ENCODE data around the gene SLC39A9.

DNA sequence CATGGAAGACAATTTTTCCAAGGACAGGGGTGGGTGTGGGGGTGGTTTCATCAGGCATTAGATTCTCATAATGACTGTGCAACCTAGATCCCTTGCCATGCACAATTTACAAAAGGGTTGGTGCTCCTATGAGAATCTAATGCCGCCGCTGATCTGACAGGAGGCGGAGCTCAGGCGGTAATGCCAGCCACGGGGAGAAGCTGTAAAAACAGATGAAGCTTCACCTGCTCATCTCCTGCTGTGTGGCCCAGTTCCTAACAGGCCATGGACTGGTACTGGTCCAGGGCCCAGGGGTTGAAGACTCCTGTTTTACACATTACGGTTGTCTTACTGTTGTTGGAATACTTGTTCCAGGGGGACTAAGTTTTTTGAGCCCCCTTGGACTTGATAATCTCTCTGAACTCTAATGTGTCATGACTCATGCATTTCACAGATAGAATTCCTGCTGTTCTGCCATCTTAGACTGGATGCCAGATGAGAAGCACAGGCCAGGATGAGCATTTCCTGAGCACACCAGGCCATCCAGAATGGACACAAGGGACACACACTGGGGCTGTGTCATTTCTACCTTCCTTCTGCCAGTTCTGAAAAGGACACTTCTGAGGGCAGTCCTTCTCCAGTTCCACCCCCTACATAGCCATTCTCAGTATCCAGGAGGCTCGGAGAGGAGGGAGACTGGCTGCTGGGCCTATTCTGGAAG is 91.9 kb downstream of the SLC39A9 start:
- TF ChIP-seq JUND (IDR thresholded peaks at IDR 0.05; ENCODE audit: low read depth, low read length), result no peak
- TF ChIP-seq, protein P1, sequence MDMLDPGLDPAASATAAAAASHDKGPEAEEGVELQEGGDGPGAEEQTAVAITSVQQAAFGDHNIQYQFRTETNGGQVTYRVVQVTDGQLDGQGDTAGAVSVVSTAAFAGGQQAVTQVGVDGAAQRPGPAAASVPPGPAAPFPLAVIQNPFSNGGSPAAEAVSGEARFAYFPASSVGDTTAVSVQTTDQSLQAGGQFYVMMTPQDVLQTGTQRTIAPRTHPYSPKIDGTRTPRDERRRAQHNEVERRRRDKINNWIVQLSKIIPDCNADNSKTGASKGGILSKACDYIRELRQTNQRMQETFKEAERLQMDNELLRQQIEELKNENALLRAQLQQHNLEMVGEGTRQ (IDR thresholded peaks at IDR 0.05; ENCODE audit: borderline replicate concordance, low read depth, low read length), result no peak
- no peak for TF ChIP-seq TAF1 (IDR thresholded peaks at IDR 0.05; ENCODE audit: borderline replicate concordance, low read depth, low read length)
- TF ChIP-seq, protein P2, sequence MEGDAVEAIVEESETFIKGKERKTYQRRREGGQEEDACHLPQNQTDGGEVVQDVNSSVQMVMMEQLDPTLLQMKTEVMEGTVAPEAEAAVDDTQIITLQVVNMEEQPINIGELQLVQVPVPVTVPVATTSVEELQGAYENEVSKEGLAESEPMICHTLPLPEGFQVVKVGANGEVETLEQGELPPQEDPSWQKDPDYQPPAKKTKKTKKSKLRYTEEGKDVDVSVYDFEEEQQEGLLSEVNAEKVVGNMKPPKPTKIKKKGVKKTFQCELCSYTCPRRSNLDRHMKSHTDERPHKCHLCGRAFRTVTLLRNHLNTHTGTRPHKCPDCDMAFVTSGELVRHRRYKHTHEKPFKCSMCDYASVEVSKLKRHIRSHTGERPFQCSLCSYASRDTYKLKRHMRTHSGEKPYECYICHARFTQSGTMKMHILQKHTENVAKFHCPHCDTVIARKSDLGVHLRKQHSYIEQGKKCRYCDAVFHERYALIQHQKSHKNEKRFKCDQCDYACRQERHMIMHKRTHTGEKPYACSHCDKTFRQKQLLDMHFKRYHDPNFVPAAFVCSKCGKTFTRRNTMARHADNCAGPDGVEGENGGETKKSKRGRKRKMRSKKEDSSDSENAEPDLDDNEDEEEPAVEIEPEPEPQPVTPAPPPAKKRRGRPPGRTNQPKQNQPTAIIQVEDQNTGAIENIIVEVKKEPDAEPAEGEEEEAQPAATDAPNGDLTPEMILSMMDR (IDR thresholded peaks at IDR 0.05 in 2 of 3, conservative IDR thresholded peaks at IDR 0.05 in 1 of 3; ENCODE audit: control insufficient read depth in 2 of 3, extremely low read depth in 1 of 3, insufficient read depth in 1 of 3, low read depth in 3 of 3, low read length in 3 of 3), result no peak
- TF ChIP-seq, protein P3, sequence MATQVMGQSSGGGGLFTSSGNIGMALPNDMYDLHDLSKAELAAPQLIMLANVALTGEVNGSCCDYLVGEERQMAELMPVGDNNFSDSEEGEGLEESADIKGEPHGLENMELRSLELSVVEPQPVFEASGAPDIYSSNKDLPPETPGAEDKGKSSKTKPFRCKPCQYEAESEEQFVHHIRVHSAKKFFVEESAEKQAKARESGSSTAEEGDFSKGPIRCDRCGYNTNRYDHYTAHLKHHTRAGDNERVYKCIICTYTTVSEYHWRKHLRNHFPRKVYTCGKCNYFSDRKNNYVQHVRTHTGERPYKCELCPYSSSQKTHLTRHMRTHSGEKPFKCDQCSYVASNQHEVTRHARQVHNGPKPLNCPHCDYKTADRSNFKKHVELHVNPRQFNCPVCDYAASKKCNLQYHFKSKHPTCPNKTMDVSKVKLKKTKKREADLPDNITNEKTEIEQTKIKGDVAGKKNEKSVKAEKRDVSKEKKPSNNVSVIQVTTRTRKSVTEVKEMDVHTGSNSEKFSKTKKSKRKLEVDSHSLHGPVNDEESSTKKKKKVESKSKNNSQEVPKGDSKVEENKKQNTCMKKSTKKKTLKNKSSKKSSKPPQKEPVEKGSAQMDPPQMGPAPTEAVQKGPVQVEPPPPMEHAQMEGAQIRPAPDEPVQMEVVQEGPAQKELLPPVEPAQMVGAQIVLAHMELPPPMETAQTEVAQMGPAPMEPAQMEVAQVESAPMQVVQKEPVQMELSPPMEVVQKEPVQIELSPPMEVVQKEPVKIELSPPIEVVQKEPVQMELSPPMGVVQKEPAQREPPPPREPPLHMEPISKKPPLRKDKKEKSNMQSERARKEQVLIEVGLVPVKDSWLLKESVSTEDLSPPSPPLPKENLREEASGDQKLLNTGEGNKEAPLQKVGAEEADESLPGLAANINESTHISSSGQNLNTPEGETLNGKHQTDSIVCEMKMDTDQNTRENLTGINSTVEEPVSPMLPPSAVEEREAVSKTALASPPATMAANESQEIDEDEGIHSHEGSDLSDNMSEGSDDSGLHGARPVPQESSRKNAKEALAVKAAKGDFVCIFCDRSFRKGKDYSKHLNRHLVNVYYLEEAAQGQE (IDR thresholded peaks at IDR 0.05; ENCODE audit: low read depth, low read length), result no peak
- no peak for TF ChIP-seq CHD2 (IDR thresholded peaks at IDR 0.05; ENCODE audit: borderline replicate concordance, low read depth, low read length)
- TF ChIP-seq, protein P4, sequence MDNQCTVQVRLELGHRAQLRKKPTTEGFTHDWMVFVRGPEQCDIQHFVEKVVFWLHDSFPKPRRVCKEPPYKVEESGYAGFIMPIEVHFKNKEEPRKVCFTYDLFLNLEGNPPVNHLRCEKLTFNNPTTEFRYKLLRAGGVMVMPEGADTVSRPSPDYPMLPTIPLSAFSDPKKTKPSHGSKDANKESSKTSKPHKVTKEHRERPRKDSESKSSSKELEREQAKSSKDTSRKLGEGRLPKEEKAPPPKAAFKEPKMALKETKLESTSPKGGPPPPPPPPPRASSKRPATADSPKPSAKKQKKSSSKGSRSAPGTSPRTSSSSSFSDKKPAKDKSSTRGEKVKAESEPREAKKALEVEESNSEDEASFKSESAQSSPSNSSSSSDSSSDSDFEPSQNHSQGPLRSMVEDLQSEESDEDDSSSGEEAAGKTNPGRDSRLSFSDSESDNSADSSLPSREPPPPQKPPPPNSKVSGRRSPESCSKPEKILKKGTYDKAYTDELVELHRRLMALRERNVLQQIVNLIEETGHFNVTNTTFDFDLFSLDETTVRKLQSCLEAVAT (IDR thresholded peaks at IDR 0.05), result no peak
- TF ChIP-seq, protein P5, sequence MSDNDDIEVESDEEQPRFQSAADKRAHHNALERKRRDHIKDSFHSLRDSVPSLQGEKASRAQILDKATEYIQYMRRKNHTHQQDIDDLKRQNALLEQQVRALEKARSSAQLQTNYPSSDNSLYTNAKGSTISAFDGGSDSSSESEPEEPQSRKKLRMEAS (IDR thresholded peaks at IDR 0.05; ENCODE audit: low read depth, low read length), result no peak
- no peak for TF ChIP-seq CREB1 (IDR thresholded peaks at IDR 0.05; ENCODE audit: low read depth)
- no peak for TF ChIP-seq TARDBP (IDR thresholded peaks at IDR 0.05; ENCODE audit: borderline replicate concordance)
- TF ChIP-seq EZH2 (IDR thresholded peaks at IDR 0.05; ENCODE audit: borderline replicate concordance, control insufficient read depth, low read depth, low read length), result no peak
- TF ChIP-seq TCF3 (IDR thresholded peaks at IDR 0.05; ENCODE audit: borderline replicate concordance, insufficient read depth, low read depth, low read length), result no peak
- no peak for TF ChIP-seq POLR2A (IDR thresholded peaks at IDR 0.05; ENCODE audit: low read depth, low read length)
- no peak for TF ChIP-seq NR2C1 (IDR thresholded peaks at IDR 0.05)
